Activated effector memory CD4-positive, alpha-beta T cell treated with anti-CD3 and anti-CD28 coated beads, Interleukin-2, amount 50 U/mL, for 16 hours (primary cell): Measurements from ENCODE around the gene KIF1A.
A peak's percentile ranks its signal among the peaks of the same experiment; 100 is the strongest.

Experiments used
- DNase-seq: peaks from one replicate; pipeline ENCODE4 v3.0.0-alpha.2; 2020

KIF1A gene

DNA sequence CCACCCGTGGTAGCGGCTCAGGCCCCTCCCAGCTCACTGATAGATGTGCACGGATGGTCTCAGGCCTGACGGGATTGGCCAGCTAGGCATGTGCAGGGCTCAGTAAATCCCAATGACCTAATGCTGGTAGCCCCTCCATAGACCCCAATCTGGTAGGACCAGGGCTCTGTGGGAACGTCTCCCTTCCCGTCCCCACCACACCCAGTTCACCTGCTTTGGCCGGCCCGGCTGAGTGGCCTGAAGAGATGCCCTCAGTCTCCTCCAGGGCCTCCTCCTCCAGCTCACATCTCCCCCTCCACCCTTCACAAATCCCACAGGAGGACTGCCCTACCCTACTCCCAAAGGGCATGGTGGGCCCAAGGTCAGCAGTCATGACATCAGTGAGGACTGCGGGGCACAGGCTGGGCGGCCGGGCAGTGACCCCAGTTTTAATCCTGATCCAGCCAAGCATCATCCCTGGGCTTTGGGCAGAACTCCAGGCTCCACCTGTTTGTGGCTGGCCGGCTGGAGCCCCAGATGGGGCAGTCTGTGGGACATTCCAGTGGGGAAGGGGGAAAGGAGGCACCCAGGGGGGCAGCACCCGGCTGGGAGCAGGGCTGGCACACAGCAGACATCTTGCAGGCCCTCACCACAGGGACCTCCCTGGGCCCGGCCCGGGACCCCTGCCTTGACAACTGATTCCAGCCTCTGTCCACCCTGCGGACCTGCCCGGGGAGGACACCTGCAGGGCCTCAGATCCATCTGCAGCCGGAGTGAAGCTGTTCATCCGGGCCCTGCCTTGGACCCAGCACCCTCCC is 2.3 kb downstream of the KIF1A start:
- peak; percentile 60 for DNase-seq

DNA sequence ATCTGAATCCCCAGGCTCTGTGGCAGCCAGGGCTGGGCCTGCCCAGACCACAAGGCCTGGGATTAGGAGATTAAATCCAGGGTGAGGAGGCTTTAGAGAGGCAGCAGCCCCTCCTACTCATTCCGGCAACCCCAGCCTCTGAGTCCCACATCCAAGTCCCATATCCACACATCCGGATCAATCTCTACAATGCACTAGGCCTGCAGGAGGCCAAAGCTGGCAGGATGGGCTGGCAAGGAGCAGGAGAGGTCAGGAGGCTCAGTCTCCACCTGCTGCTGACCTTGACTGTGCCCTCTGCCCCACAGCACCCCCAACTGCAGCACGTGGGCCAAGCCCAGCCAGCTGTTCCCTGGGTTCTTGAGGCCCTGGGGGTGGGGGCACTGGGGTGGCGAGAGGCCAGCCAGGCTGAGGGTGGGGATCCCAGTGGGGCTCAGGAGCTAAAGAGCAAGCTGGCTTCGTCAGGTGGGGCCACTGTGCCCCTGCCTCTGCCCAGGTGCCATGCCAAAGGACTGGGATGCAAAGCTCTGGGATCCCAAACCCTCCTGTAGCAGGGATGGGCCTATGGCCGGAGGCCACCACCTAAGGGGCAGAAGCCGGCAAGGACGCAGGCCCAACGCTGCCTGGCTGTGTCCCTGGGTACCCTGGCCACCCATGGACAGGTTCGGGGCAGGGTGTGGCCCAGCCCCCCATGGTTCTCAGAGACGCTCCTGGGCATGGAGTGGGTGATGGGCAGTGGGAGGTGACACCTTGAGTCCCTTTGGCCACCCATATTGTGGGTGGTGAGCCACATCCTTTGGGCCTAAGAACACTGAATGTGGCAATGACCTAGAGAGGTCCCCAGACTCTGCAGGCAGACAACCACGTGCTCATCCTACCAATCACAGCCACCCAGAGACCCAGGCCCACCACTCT is 3.2 kb downstream of the KIF1A start:
- peak; percentile 54 for DNase-seq

DNA sequence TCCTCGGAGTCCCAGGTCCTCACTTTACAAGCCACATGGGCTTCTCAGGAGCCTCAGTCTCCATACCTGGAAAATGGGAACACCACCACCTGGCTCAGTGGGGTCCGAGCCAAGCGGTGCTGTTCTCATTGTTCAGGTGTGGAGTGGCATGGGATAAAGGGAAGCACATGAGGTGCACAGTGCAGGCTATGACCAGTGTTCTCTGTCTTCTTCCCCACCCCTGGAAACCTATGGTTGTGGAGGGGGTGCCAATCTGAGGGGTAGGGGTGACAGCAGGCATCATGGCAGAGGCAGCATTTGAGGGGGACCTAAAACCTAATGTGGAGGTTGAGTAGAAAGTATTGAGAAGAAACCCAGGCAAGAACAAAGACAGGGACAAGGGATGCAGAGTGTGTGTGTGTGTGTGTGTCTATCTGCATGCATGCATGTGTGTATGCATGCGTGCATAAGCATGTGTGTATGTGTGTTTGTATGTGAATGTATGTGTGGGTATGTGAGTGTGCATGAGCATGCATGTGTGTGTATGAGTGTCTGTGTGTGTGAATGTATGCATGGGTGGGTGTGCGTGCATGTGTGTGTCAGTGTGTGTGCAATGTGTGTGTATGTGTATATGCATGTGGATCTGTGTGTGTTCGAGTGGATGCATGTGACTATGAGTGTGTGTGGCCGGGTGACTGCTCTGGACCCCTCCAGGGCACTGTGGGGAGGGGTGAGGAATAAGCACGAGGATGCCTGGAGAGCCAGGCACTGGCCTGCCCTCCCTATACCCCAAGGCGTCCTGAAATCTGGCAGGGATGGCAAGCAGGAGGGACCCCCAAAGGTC is 4.0 kb downstream of the KIF1A start:
- peak; percentile 50 for DNase-seq

DNA sequence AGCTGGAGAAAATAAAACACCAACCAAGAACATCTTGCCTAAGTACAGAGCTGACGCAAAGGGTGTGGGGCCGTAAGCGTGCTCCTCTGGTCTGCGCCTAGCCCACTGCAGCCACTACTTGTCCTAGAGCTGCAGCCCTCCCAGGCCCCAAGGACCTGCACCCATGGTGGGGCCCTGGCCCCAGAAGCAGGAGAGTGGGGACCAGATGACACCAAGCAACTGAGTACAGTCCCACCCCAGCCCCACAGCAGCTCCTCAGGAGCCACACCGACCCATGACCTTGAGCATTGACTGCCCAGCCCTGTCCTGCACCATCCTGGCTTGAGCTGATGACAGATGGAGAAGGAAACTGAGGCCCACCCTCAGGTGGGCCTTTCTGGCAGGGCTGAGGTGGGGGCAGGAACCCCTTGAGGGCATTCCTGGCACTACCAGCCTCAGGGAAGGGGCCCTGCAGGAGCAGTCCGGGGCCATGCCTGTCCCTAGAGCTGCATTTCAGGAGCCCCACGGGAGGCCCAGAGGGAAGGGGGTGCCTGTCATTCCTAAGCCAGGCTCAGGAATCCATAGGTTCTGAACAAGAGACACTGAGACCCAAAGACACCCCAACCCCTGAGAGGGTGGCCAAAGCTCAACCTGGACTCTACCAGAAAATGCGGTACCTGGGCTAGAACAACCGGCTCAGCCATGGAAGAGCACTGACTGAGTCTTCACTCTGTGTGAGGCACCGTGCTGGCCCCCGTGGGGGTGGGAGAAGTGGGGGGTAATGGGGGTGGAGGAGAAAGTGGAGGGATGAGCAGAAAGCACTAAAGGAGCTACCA is 4.9 kb downstream of the KIF1A start:
- DNase-seq = peak; percentile 55

DNA sequence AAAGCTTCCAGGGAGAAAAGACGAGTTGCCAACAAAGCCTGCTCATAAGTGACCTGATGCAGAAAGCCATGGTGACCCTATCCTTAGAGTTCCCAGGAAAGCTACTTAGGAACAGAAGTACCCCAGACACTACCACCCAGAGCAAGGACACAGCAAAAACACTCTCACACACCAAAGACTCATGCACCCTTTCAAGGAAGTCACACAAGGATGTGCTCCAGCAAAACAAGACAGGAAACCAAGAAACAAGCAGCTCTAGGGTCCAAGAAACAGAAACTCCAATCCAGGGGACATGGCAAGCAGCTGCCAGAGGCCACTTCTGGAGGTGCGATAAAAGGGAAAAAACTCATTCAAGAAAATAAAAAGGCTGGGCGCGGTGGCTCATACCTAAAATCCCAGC is 5.7 kb downstream of the KIF1A start:
- no peak for DNase-seq

DNA sequence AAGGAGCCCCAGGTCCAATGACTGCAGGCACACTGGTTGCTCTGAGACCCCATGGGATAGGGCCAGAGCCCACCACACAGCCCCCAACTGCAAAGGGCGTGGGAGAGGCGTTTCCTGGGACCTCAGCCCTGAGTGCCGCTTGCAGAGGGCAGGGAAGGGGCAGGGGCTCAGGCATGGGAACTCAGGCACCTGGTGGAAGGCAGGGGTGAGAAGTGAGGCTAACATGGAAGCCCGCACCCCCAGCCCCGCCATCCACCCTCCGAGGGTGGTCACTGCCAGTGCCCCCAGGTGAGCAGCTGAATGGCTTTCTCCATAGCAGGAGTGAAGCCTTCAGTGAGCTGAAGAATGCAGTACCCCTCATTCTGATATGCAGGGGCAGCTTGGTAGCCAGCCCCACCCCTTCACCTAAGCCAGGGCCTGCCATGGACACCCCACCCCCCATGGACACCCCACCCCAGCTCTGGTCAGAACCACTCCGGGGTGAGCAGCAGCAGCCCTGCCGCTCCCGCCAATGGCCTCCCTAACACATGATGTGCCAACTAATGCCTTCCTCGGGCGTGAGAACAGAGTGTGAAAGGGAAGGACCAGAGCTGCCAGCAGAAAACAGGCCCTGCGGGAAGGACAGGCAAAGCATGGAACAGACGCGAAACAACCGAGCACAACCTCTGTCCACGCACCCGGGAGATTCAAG is 6.6 kb downstream of the KIF1A start:
- peak; percentile 51 for DNase-seq

DNA sequence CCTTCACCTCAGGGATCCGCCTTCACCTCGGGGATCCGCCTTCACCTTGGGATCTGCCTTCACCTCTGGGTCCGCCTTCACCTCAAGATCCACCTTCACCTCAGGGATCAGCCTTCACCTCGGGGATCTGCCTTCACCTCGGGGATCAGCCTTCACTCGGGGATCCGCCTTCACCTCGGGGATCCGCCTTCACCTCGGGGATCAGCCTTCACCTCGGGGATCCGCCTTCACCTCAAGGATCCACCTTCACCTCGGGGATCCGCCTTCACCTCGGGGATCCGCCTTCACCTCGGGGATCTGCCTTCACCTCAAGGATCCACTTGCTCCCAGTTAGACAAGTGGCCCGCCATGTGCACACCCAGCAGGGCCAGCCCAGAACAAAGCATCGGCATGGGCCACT is 7.3 kb downstream of the KIF1A start:
- peak; percentile 19 for DNase-seq

DNA sequence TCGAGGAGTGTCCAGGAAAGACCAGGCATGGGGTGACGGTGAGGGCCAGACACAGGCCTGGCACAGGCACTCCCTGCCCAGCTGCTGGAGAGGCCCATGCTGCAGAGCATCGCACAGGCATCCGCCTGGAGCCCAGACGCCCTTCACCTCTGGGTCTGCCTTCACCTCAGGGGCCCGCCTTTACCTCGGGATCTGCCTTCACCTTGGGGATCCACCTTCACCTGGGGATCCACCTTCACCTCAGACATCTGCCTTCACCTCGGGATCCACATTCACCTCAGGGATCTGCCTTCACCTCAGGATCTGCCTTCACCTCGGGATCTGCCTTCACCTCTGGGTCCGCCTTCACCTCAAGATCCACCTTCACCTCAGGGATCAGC is 7.7 kb downstream of the KIF1A start:
- DNase-seq = peak; percentile 39

DNA sequence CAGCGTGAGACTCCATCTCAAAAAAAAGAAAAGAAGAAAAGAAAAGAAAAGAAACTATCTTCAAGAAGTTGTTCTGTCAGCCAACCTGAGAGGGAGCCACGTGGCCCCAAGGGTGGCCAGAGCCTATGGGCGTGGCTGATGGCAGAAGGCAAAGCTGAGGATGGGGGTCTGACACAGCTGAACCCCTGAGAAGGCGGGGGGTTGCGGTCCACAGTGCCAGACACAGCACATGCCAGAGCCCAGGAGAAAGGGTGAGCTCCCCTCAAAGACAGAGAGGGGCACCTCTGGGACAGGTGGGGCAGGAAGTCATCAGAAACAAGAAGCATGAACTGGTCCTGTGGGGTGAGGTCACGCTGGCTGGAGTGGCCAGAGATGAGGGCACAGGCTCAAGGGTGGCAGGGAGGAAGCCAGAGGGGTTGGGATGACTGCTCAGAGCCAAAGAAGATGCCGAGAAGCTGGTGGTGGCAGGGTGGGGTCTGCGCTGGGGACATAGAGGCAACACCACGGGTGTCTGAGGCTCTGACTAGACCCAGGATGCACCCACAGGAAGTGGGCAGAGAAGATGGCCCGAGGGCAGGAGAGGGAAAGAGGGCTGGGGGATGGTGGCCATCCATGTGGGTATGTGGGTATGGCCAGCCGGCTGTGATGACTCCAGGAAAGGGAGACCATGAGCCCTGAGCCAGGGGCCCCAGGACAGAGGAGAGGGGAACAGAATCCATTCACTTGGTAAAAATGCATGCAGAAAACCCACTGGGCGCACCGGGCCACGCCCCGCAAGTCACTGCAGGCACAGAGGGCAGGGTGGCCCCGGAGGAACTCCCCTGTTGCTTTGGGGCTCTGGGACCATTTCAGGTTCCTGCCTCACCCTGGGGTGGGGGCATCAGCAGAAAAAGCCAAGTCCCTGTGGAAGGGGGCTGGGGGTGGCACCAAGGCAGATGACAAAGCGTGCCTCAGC is 8.4 kb downstream of the KIF1A start:
- DNase-seq = peak; percentile 60

DNA sequence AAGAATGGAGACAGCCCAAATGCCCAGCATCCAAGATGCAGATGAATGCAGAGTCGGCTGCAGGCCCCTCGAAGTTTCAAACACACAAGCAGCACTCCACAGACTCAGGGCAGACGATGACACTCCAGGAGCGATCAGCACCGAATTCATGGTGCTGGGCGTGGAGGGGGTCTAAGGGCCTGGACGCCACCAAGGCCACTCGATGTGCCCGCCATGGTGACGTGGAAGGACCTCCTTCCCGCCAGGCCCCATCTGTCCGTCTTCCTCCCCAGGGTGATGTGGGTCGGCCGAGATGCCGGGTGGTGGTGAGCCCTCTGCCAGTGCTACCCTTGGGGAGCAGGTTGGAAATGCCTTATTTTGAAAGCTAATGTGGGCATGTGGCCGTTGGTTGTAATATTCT is 9.4 kb downstream of the KIF1A start:
- DNase-seq = peak; percentile 58

DNA sequence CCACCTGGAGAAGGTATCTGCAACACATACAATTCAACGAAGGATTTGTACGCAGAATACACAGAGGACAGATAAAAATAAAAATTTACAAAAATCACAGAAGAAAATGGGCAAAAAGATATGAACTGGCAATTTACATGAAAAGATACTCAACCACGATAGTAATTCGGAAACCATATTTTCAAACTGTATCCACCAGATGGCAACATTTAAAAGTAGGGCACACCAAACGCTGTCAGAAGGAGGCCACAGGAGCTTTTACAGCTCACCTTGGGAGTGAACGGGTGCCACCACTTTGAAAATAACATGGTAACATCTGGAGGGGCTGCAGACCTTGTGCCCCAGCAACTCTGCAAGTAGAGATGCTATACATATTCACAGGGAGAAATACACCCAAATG is 9.8 kb downstream of the KIF1A start:
- DNase-seq = no peak

DNA sequence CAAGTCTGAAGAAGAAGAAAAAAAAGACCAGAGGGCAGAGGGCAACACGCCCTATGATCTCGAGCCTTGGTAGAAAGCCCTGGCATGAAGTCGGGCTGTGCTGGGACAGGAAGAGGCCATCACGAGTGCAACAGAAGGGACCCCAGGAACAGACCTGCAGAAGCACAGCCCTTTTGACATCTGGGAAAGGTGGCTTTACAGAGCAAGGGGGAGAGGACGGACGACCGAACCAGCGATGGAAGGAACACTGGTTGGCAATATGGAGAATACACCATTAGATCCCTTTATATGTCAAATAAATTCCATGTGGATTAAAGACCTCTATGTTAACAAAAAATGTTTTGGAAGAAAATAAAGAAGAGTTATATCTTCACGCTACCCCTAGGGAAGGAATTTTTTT is 10.7 kb downstream of the KIF1A start:
- no peak for DNase-seq

DNA sequence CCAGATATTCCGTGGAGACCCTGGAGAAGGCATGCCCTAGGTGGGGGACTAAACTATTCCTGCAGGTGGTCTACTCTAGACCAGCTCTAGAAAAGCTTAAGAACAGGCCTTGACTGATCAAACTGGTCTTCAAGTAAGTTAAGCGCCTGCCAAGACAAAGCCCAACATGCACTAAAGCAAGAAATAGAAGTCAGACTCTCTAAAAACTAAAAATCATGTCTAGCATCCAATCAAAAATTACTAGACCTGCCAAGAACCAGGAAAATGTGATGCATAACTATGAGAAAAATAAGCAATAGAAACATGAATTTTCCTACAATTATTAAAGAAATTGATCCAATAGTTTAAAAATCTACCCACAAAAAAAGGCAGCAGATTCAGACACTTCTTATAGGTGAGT is 13.6 kb downstream of the KIF1A start:
- DNase-seq = no peak

DNA sequence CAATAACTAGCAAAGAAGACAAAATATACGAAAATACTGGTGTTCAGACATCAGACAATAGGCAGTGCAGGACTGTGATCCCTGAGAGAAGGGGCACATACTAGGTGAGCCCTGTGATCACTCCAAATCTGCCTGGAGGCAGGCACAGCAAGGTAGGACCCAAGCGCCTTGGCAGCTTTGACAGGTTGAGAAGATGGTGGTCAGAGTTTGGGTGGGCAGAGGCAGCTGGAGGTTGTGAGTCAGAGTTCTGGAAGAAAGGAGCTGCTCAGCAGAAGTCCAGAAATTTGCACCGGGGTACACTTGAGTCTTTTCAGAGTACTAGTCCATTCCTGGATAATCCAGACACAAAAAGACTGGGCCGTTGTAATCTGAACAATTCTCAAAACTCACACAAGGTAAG is 14.0 kb downstream of the KIF1A start:
- DNase-seq = no peak

DNA sequence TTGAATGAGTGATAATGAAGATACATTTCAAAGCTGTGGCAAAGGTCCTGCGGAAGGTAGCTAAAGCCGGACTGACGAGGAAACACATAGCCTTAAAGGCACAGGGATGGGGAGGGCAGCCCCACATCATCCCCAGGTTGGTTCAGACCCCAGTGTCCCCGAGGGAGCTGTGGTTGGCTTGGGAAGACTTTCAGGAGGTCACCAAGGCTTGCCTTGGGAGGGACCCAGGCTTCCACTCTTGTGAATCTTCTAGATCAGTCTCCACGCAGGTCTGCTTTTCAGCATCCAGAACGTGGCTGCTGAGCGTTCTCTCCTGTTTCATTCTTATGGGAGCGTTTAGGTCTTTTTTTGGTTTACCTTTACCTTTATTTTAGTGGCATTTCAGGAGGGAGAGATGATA is 16.8 kb downstream of the KIF1A start:
- no peak for DNase-seq

DNA sequence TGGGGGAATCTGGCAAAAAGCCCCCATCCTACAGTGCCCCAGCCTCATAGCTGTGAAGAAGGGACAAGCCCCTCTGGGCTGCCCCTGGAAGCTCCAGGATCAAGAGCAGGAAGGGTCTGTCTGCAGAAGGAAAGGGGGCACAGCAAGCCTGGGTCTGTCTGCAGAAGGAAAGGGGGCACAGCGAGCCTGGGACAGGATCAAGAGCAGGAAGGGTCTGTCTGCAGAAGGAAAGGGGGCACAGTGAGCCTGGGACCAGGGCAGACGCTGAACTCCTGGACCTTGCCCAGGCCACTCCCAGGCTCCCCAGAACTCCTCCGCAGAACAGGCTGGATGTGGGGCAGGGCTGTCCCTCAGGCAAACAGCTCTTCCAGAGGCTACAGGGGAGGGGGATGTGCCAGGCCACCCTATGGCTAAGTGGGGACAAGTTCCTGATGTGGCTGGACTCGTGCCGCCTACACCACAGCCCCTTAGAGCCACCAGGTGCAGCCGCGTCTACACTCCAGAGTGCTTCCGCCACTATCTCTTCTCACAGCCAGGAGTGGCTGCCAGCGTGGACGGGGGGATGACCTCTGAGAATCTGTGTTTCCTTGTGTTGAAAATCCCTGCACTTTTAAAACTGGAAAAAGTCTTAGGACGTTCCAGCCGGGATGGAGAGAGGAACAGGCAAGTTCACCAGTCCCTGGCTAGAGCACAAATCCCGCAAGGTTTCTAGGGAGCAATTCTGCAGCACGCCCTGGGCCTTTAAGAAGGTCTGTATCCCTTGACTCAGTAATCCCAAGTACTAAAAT is 20.8 kb downstream of the KIF1A start:
- no peak for DNase-seq

DNA sequence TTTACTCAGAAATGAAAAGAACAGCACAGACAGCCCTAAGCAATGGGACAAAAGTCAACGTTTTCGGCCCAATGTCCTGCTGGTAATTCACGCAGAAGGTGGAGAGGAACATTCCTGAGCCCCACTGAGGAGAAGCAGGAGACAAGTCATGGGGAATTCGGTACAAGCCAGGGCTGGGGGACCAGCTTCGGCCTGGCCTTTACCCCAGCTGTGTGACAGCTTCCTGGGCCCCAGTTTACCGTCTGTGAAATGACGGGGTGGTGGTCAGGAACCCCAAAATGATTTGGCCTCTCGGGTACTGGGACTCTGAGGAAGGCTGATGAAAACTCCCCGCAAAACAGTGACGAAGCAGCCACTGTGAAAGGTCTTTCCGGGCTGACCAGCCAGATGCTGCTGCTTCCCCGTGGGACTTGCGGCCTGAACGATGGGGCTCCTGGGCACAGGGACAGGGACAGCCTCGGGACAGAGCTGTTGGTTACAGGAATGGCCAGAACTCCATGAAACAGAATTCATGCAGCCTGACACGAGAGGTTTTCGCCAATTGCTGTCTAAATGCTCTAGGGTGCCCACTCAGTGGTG is 21.6 kb downstream of the KIF1A start:
- DNase-seq = peak; percentile 25

DNA sequence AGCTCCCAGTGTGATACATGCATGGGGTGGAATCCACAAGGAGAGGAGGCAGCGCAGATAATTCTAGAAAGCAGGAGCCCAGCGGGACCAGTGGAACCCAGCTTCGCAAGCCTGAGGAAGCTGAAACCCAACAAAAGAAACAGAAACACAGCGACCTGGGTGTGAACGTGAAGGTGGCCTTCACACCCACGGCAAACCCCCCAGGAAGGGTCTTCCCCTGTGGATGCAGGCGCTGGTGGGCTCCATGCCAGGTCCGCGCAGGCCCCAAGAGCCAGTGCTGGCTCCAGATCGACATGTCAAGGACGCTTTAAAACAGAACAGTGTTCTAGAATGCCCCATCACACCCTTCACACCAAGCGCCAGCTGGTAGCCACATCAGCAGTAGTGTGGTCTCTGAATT is 22.1 kb downstream of the KIF1A start:
- peak; percentile 31 for DNase-seq

DNA sequence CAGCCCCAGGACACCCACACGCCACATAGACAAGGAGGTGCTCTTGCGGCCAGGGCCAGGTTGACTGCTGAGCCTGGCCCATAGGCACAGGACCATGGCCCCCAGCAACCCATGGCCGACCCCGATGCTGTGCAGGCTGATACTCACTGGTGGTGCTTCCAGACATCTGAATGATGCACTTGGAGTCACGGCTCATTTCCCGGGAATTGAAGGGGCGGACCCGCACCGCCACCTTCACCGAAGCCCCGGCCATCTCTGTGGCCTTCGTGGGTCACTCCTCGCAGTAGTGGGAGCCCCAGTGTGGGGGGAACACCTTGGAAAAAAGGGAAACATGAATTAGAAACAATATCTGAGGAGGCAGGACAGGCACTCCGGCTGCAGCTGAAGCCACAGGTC is 22.5 kb downstream of the KIF1A start:
- DNase-seq = no peak
